WTC11 (cell line): Measurements from ENCODE around the gene UBR2. TPM values are rescaled to one million over a fixed set of nuclear protein-coding genes. Genes with fewer than 3 reads are reported as not detected.

Source experiments
- ATAC-seq: fragments of 200-7000 bp; cut with Tn5 transposase; 2 replicates; pipeline ENCODE4 v1.10.0; 2021; ENCODE audit warnings: mild to moderate bottlenecking, moderate library complexity
- CTCF ChIA-PET: fragments of 300-600 bp; sonication (Branson Sonifier 250); formaldehyde crosslinking; loops from one replicate; lab custom pipeline; 2021; ENCODE audit warnings: antibody characterized with exemption; lab: Charles Lee
- POLR2A ChIA-PET: fragments of 350-600 bp; sonication (Branson Sonifier 250); formaldehyde crosslinking; loops from one replicate; lab custom pipeline; 2021; ENCODE audit warnings: antibody characterized with exemption; lab: Charles Lee
- DNase-seq: peaks from one replicate; pipeline ENCODE4 v3.0.0; 2021; ENCODE audit warnings: low spot score
- H3K27ac Mint-ChIP-seq: 2 replicates; pipeline ENCODE4 v1.8.0; 2021; ENCODE audit warnings: mixed read lengths
- H3K27me3 Mint-ChIP-seq: 2 replicates; pipeline ENCODE4 v1.8.0; 2021; ENCODE audit warnings: low read depth, mild to moderate bottlenecking, moderate library complexity, mixed read lengths
- H3K36me3 Mint-ChIP-seq: 2 replicates; pipeline ENCODE4 v1.8.0; 2021; ENCODE audit warnings: mixed read lengths
- H3K4me1 Mint-ChIP-seq: 2 replicates; pipeline ENCODE4 v1.8.0; 2022; ENCODE audit warnings: mixed read lengths
- H3K4me3 Mint-ChIP-seq: 2 replicates; pipeline ENCODE4 v1.8.0; 2021; ENCODE audit warnings: mild to moderate bottlenecking, moderate library complexity, mixed read lengths
- H3K9me3 Mint-ChIP-seq: 2 replicates; pipeline ENCODE4 v1.8.0; 2021; ENCODE audit warnings: mixed read lengths
- ARID4B ChIP-seq: sonication (generic); formaldehyde crosslinking; IDR thresholded peaks from 2 replicates; pipeline ENCODE4 v1.8.0; 2023; ENCODE audit warnings: missing genetic modification reagents, mild to moderate bottlenecking, borderline replicate concordance
- CTCF ChIP-seq: fragments of 200-600 bp; IDR thresholded peaks from 2 replicates; pipeline ENCODE4 v1.8.0; 2022; ENCODE audit warnings: antibody characterized with exemption
- E2F4 ChIP-seq: sonication (generic); formaldehyde crosslinking; IDR thresholded peaks from 2 replicates; pipeline ENCODE4 v1.8.1; 2022; ENCODE audit warnings: low read depth, mild to moderate bottlenecking, moderate library complexity, missing genetic modification reagents, borderline replicate concordance
- EMX1 ChIP-seq: fragments of 250-450 bp; sonication (Bioruptor Pico); IDR thresholded peaks from 2 replicates; pipeline ENCODE4 v1.8.0; 2021; ENCODE audit warnings: mild to moderate bottlenecking
- FOXP4 ChIP-seq: sonication (generic); formaldehyde crosslinking; IDR thresholded peaks from 2 replicates; pipeline ENCODE4 v1.8.0; 2022; ENCODE audit warnings: mild to moderate bottlenecking, missing genetic modification reagents
- JAZF1 ChIP-seq: fragments of 250-450 bp; sonication (Bioruptor Pico); IDR thresholded peaks from 2 replicates; pipeline ENCODE4 v1.9.0; 2021; ENCODE audit warnings: moderate library complexity, mild to moderate bottlenecking, inconsistent platforms
- MYBL2 ChIP-seq: sonication (generic); formaldehyde crosslinking; IDR thresholded peaks from 2 replicates; pipeline ENCODE4 v1.8.1; 2023; ENCODE audit warnings: mild to moderate bottlenecking, moderate library complexity, missing genetic modification reagents
- NFATC4 ChIP-seq: fragments of 250-450 bp; sonication (Bioruptor Pico); IDR thresholded peaks from 2 replicates; pipeline ENCODE4 v1.9.0; 2021; ENCODE audit warnings: mild to moderate bottlenecking
- NFYB ChIP-seq: sonication (generic); formaldehyde crosslinking; conservative IDR thresholded peaks from 2 replicates; pipeline ENCODE4 v1.8.0; 2022; ENCODE audit warnings: low read depth, missing genetic modification reagents
- NR2C2 ChIP-seq: sonication (generic); formaldehyde crosslinking; IDR thresholded peaks from 2 replicates; pipeline ENCODE4 v1.8.0; 2022; ENCODE audit warnings: mild to moderate bottlenecking, missing genetic modification reagents
- PREB ChIP-seq: sonication (generic); formaldehyde crosslinking; IDR thresholded peaks from 2 replicates; pipeline ENCODE4 v1.8.1; 2022; ENCODE audit warnings: mild to moderate bottlenecking, missing genetic modification reagents, moderate library complexity, borderline replicate concordance
- RELA ChIP-seq: sonication (generic); formaldehyde crosslinking; IDR thresholded peaks from 2 replicates; pipeline ENCODE4 v1.8.1; 2022; ENCODE audit warnings: missing genetic modification reagents, mild to moderate bottlenecking, borderline replicate concordance
- SOX15 ChIP-seq: fragments of 250-450 bp; sonication (Bioruptor Pico); IDR thresholded peaks from 2 replicates; pipeline ENCODE4 v1.9.0; 2021; ENCODE audit warnings: mild to moderate bottlenecking
- TCF7 ChIP-seq: sonication (generic); formaldehyde crosslinking; IDR thresholded peaks from 2 replicates; pipeline ENCODE4 v1.8.0; 2022; ENCODE audit warnings: mild to moderate bottlenecking, low read depth, missing genetic modification reagents, moderate library complexity
- TEAD1 ChIP-seq: sonication (generic); formaldehyde crosslinking; IDR thresholded peaks from 2 replicates; pipeline ENCODE4 v1.8.0; 2022; ENCODE audit warnings: mild to moderate bottlenecking, missing genetic modification reagents
- USF2 ChIP-seq: sonication (generic); formaldehyde crosslinking; IDR thresholded peaks from 2 replicates; pipeline ENCODE4 v1.8.1; 2023; ENCODE audit warnings: mild to moderate bottlenecking, missing genetic modification reagents, moderate library complexity
- ZNF416 ChIP-seq: fragments of 250-450 bp; sonication (Bioruptor Pico); IDR thresholded peaks from 2 replicates; pipeline ENCODE4 v1.9.0; 2021; ENCODE audit warnings: mild to moderate bottlenecking, inconsistent platforms
- ZNF512 ChIP-seq: sonication (generic); formaldehyde crosslinking; IDR thresholded peaks from 2 replicates; pipeline ENCODE4 v1.8.1; 2022; ENCODE audit warnings: missing genetic modification reagents, borderline replicate concordance
- ZNF532 ChIP-seq: fragments of 250-450 bp; sonication (Bioruptor Pico); IDR thresholded peaks from 2 replicates; pipeline ENCODE4 v1.9.0; 2021; ENCODE audit warnings: mild to moderate bottlenecking, borderline replicate concordance
- total RNA-seq: library from RNA; stranded (reverse); gene quantifications from 3 replicates; pipeline ENCODE4 v1.2.3, GENCODE V29; 2021

The UBR2 gene
- total RNA-seq, 1 experiment from 2014 or later = 18.8 TPM

GRCh38 chr6:42714098-42714761, 150.4 kb downstream of the UBR2 start (continued):
- TF ChIP-seq ARID4B (CRISPR knock-in tag) = no peak
- TF ChIP-seq FOXP4 = no peak
- TF ChIP-seq TCF7 = no peak
- no peak for TF ChIP-seq ZNF512 (CRISPR knock-in tag)
- TF ChIP-seq NR2C2 (CRISPR knock-in tag) = no peak
- TF ChIP-seq E2F4 (CRISPR knock-in tag) = no peak
- TF ChIP-seq RELA = no peak
- no peak for TF ChIP-seq TEAD1 (CRISPR knock-in tag)
- no peak for TF ChIP-seq JAZF1
- no peak for TF ChIP-seq ZNF416 (CRISPR knock-in tag)
- no peak for TF ChIP-seq NFATC4 (CRISPR knock-in tag)
- TF ChIP-seq SOX15 = no peak

- no peak overlapping the region for H3K4me3 Mint-ChIP-seq
- H3K27me3 Mint-ChIP-seq = peaks cover 8% of the 10 kb centered on the region
- peaks cover under 1% of the 10 kb centered on the region for H3K4me1 Mint-ChIP-seq
- no peak overlapping the region for H3K27ac Mint-ChIP-seq
- POLR2A ChIA-PET = no interaction called here
- CTCF ChIA-PET = interaction anchor here (0.7 to 1.1 kb wide), 2 partner anchors 10 to 54 kb away, joined by 4 to 6 read pairs; no protein-coding TSS in a partner anchor
- no peak for DNase-seq
- H3K36me3 Mint-ChIP-seq = peaks cover 9% of the 10 kb centered on the region
- peaks cover 19% of the 10 kb centered on the region for H3K9me3 Mint-ChIP-seq
- ATAC-seq = no peak
- TF ChIP-seq USF2 (CRISPR knock-in tag) (no peak), EMX1 (CRISPR knock-in tag) (no peak), MYBL2 (no peak), CTCF (no peak), NR2C2 (CRISPR knock-in tag) (no peak), ZNF532 (no peak), PREB (CRISPR knock-in tag) (no peak), NFYB (no peak)
Observed at GRCh38 chr6:42715871-42716270, 152.0 kb downstream of the UBR2 start.
